ENCODE data around the gene GPR171.
A peak's percentile ranks its signal among the peaks of the same experiment; 100 is the strongest.
"Not testable (repeated sequence)": the region's sequence is repeated elsewhere in the genome, so short reads cannot be mapped to it uniquely, and the experiment has no call there.

GPR171 gene

GRCh38 chr3:151203051-151203420, at the start of gene GPR171:
TSS of gene GPR171 (minus strand) at chr3:151203216. CDS start at chr3:151199386, 3,830 bp downstream.
- DNase-seq (ENCODE audit: low read depth) = peak; percentile 44

- no peak for DNase-seq (ENCODE audit: low read depth)
Observed at GRCh38 chr3:151248772-151249337, 45.8 kb upstream of the GPR171 start.

DNA sequence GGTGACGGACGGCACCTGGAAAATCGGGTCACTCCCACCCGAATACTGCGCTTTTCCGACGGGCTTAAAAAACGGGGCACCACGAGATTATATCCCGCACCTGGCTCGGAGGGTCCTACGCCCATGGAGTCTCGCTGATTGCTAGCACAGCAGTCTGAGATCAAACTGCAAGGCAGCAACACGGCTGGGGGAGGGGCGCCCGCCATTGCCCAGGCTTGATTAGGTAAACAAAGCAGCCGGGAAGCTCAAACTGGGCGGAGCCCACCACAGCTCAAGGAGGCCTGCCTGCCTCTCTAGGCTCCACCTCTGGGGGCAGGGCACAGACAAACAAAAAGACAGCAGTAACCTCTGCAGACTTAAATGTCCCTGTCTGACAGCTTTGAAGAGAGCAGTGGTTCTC, 39.0 kb upstream of the GPR171 start:
- DNase-seq (ENCODE audit: low read depth) = not testable (repeated sequence)

GRCh38 chr3:151236736-151237135, 33.7 kb upstream of the GPR171 start:
- no peak for DNase-seq (ENCODE audit: low read depth)

- no peak for DNase-seq (ENCODE audit: low read depth)
Observed at GRCh38 chr3:151236316-151236715, 33.3 kb upstream of the GPR171 start.

GRCh38 chr3:151234825-151235224, 31.8 kb upstream of the GPR171 start:
- DNase-seq (ENCODE audit: low read depth) = no peak

- no peak for DNase-seq (ENCODE audit: low read depth)
Observed at GRCh38 chr3:151232991-151233390, 30.0 kb upstream of the GPR171 start.

DNA sequence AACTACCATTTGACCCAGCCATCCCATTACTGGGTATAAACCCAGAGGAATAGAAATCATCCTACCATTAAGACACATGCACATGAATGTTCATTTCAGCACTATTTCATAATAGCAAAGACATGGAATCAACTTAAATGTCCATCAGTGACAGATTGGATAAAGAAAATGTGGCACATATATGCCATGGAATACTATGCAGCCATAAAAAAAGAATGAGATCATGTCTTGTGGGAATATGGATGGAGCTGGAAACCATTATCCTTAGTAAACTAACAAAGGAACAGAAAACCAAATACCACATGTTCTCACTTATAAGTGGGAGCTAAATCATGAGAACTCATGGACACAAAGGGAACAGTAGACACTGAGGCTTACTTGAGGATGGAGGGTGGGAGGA, 29.4 kb upstream of the GPR171 start:
- not testable (repeated sequence) for DNase-seq (ENCODE audit: low read depth)

- DNase-seq (ENCODE audit: low read depth) = no peak
Observed at GRCh38 chr3:151230646-151231045, 27.6 kb upstream of the GPR171 start.

DNA sequence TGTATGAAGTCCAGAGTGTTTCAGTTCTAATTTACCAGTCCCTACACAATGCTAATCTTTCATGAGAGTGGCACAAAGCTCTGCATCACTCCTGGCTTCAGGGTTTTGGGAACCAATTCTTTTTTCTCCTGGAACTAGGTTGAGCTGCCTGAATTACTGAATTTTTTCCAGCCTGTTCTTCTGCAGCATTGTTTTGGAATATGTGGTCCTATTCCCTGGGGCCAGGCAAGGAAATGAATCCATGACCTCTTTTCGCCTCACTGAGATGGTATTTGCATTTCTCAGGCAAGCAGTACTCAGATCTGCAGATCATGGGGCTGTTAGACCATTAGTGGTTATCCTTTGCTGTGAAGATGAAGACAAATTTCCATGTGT, 25.6 kb upstream of the GPR171 start:
- no peak for DNase-seq (ENCODE audit: low read depth)

GRCh38 chr3:151227807-151228665, 25.0 kb upstream of the GPR171 start:
- peak; percentile 66 for DNase-seq (ENCODE audit: low read depth)

DNA sequence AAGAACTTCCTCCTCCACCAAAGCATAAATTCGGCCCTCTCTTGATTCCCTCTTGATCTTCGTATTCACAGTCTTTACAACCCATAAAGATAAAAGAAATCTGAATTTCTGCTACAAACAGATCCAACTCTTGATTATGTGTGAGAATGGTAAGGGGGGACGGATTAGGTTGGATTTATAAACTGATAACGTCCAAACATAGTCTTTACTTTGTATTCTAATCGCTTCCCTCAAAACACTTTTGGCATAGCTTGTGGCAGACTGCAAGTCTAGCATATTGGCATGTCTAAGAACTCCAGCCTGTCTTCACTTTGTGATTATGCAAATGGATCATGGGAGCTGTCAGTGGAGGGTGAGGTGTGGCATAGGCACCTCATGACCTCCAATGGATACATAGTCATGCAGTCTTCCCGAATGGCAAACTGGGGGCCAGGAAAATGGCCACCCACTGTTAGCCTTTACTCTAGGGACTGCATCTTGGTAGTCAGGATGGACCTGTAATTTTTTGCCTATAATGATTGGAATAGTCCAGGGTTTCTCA, 24.3 kb upstream of the GPR171 start:
- no peak for DNase-seq (ENCODE audit: low read depth)

DNA sequence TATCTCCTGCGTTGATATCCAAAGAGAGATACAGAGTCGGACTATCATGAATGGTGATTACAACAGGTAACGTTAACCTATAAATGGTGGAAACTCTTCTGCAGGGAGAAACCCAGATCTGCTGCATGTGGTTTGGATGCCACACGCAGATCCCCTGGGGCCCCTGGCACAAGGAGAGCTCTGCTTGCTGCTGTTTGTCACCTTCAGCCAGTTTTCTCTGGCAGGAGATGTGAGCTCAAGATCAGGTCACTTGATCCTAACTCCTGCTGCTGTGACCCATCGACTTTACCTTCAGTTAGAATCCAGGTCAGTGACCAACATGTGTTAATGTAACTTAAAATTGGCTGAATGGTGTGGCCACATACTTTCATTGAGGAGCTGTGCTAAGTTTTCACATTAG, 23.8 kb upstream of the GPR171 start:
- no peak for DNase-seq (ENCODE audit: low read depth)

- DNase-seq (ENCODE audit: low read depth) = no peak
Observed at GRCh38 chr3:151226088-151226563, 23.1 kb upstream of the GPR171 start.

DNA sequence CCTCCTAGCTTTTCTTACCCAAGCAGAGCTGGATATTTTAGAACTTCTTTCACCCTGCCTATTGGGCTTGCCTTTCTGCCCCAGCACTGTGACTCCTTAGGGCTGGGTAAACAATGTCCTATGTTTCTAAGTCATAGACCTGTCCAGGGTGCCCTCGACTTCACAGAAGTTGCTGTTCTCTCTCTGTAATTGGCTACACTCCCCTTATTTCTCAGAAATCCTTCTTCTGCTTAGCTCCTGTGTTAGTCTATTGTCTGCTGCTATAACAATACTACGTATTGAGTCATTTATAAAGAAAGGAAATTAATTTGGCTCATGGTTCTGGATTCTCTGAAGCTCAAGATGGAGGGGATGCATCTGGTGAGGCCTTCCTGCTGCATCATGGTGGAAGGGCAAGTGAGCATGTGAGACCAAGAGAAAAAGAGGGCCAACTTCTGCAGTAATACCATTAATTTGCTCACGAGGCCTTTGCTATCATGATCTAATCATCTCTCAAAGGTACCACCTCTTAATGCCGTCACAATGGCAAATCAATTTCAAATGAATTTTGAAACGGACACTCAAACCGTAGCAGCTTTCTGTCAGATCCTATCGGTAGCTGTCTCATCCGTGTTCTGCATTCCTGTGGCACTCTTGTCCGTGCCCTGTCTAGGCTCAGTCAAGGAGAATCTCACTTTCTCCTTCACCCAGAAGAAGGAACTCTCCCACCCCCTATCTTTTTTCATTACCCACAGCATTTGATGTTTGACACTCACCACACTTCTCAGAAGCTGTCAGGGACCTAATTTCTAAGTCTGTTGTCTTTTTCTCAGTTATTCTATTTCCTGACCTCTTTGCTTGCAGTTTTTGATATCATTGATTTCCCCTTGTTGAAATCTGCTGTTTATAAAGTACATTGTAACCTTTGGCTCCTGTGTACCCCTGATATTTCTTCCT, 22.3 kb upstream of the GPR171 start:
- DNase-seq (ENCODE audit: low read depth) = no peak

DNA sequence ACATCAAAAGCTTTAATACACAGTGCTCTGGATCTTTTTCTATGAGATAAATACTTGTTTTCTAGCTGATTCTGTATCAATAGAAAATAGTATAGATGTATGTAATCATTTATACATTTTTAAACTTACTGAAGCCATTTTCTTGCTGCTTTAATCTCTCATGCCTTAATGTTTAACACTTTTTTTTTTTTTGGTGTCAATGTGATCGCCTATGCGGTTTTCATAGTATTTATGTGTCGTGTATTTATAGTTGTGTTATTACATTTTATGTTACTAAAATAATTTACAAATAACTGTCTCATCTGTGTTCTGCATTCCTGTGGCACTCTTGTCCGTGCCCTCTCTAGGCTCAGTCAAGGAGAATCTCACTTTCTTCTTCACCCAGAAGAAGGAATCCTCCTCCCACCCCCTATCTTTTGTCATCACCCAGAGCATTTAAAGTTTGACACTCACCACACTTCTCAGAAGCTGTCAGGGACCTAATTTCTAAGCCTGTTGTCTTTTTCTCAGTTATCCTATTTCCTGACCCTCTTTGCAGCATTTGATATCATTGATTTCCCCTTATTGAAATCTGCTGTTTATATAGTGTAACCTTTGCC, 21.4 kb upstream of the GPR171 start:
- DNase-seq (ENCODE audit: low read depth) = no peak

DNA sequence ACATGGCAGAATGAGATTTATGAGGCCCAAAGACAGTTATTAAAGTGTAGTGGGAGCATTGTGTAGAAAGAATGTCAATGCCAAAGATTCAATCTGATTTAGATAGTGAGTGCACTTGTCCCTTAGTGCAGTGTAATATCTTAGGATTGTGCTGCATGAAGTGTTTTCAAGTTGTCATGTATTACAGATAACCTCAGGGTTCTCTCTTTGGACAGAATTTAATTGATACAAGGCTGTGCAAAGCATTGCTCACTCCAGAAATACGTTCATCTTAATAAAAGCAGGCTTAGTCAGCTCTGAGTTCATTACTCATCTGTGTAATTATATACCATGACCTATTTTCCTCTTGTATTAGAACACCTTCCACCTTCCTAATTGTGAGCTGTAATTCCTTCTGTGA, 16.0 kb upstream of the GPR171 start:
- no peak for DNase-seq (ENCODE audit: low read depth)

DNA sequence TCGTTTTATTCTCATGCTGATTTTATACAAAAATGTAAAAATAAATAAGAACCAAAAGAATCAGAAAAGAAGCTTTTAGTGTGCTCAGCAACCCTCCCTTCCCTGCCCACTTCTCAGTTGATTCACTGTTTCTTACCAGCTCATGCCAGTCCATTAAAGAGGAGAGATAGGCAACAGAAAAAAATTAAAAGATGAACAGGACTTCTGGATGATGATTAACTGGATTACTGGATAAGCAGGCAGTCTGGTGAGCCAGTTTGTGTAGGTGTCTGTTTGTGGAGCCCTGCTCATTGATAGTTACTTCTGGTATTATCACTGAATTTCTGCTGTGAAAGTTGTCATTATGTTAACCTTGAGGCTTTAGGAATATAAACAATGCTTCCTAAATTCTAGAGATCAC, 15.1 kb upstream of the GPR171 start:
- DNase-seq (ENCODE audit: low read depth) = no peak

- DNase-seq (ENCODE audit: low read depth) = no peak
Observed at GRCh38 chr3:151216641-151217607, 13.9 kb upstream of the GPR171 start.

GRCh38 chr3:151214459-151214858, 11.4 kb upstream of the GPR171 start:
- no peak for DNase-seq (ENCODE audit: low read depth)

DNA sequence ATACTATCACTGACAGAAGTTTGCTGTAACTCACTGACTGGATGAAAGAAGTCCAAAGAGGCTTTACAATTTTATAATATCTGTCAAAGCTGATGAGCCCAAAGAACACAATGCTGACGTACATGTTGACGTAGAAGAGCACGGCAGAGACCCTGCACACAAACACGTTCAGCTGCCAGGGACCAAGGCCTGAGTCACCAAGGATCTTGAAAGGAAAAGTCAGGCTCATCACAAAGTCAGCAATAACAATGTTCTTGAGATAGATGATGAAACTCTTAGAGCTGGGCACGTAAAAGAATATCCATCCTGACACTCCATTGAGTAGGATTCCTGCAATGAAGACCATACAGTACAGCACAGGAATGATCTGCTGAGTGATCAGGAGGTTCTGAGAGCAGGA, 10.9 kb upstream of the GPR171 start:
- no peak for DNase-seq (ENCODE audit: low read depth)

Data from activated T-cell treated with anti-CD3 and anti-CD28 coated beads for 48 hours (primary cell).